ENCODE measurements around the gene PPFIBP2. TPM values are rescaled to one million over a fixed set of nuclear protein-coding genes. Genes with fewer than 3 reads are reported as not detected.
"Not testable (repeated sequence)": the region's sequence is repeated elsewhere in the genome, so short reads cannot be mapped to it uniquely, and the experiment has no call there.

The PPFIBP2 gene
- total and polyA plus RNA-seq, 4 donors = 7.7 to 51.3 (median 18.6) TPM

GRCh38 chr11:7657306-7658025 lies 143.7 kb downstream of the PPFIBP2 start:
- H3K36me3 ChIP-seq (ENCODE audit: control insufficient read depth in 4 of 4, insufficient read depth in 4 of 4, low read length in 4 of 4) = peaks cover 1 to 20% (median 18%) of the 10 kb centered on the region in 4 donors
- H3K9me3 ChIP-seq (ENCODE audit: control insufficient read depth in 4 of 4, insufficient read depth in 3 of 4, low read length in 3 of 4) = no peaks in the 10 kb centered on the region
- H3K9ac ChIP-seq (ENCODE audit: insufficient read depth in 1 of 2, low read length in 2 of 2) = no peak overlapping the region
- ATAC-seq (ENCODE audit: insufficient read depth, low FRiP score) (peak; percentile 61), DNase-seq (peak; percentile 56 to 75 (median 57))
- TF ChIP-seq CTCF (IDR thresholded peaks at IDR 0.05; ENCODE audit: control extremely low read depth, extremely low read depth) = peak; percentile 28
- 50 to 67% methylated on average over 15 of the region's 15 CpGs for WGBS, 2 donors
- peaks cover 0 to 4% (median 0%) of the 10 kb centered on the region in 5 donors for H3K4me1 ChIP-seq (ENCODE audit: control insufficient read depth in 5 of 5, insufficient read depth in 5 of 5, low read length in 5 of 5)
- no peaks in the 10 kb centered on the region for H3K27me3 ChIP-seq (ENCODE audit: control insufficient read depth in 3 of 3, insufficient read depth in 3 of 3, low read length in 2 of 3)
- H3K27ac ChIP-seq (ENCODE audit: low read depth in 1 of 2, low read length in 1 of 2) = no peak overlapping the region
- no peak overlapping the region for H3K4me3 ChIP-seq

- not testable (repeated sequence) for H3K4me3 ChIP-seq; DNase-seq; H3K9ac ChIP-seq (ENCODE audit: insufficient read depth in 1 of 2, low read length in 2 of 2); H3K36me3 ChIP-seq (ENCODE audit: control insufficient read depth in 4 of 4, insufficient read depth in 4 of 4, low read length in 4 of 4); H3K4me1 ChIP-seq (ENCODE audit: control insufficient read depth in 5 of 5, insufficient read depth in 5 of 5, low read length in 5 of 5); ATAC-seq (ENCODE audit: insufficient read depth, low FRiP score); H3K9me3 ChIP-seq (ENCODE audit: control insufficient read depth in 4 of 4, insufficient read depth in 3 of 4, low read length in 3 of 4); H3K27me3 ChIP-seq (ENCODE audit: control insufficient read depth in 3 of 3, insufficient read depth in 3 of 3, low read length in 2 of 3); H3K27ac ChIP-seq (ENCODE audit: low read depth in 1 of 2, low read length in 1 of 2)
- whole genome bisulfite sequencing, 2 donors = 68 to 93% methylated on average over 11 to 13 of the region's 16 CpGs
Observed at GRCh38 chr11:7663531-7663930, 149.7 kb downstream of the PPFIBP2 start.

GRCh38 chr11:7664867-7665266 lies 151.1 kb downstream of the PPFIBP2 start:
- Histone ChIP-seq H3K36me3 (ENCODE audit: control insufficient read depth in 4 of 4, insufficient read depth in 4 of 4, low read length in 4 of 4) (peaks cover 0 to 7% (median 4%) of the 10 kb centered on the region in 4 donors), H3K27ac (ENCODE audit: low read depth in 1 of 2, low read length in 1 of 2) (no peak overlapping the region), H3K27me3 (ENCODE audit: control insufficient read depth in 3 of 3, insufficient read depth in 3 of 3, low read length in 2 of 3) (no peaks in the 10 kb centered on the region), H3K9ac (ENCODE audit: insufficient read depth in 1 of 2, low read length in 2 of 2) (no peak overlapping the region), H3K4me1 (ENCODE audit: control insufficient read depth in 5 of 5, insufficient read depth in 5 of 5, low read length in 5 of 5) (no peaks in the 10 kb centered on the region), H3K9me3 (ENCODE audit: control insufficient read depth in 4 of 4, insufficient read depth in 3 of 4, low read length in 3 of 4) (no peaks in the 10 kb centered on the region), H3K4me3 (no peak overlapping the region)
- no peak for TF ChIP-seq CTCF (IDR thresholded peaks at IDR 0.05; ENCODE audit: control extremely low read depth, extremely low read depth)
- WGBS, 2 donors = 82 to 95% methylated on average over 6 of the region's 6 CpGs
- ATAC-seq (ENCODE audit: insufficient read depth, low FRiP score) = no peak
- DNase-seq = no peak

- WGBS, 2 donors = 48 to 50% methylated on average over 20 of the region's 20 CpGs
- Histone ChIP-seq H3K9me3 (ENCODE audit: control insufficient read depth in 4 of 4, insufficient read depth in 3 of 4, low read length in 3 of 4) (no peaks in the 10 kb centered on the region), H3K9ac (ENCODE audit: insufficient read depth in 1 of 2, low read length in 2 of 2) (no peak overlapping the region), H3K4me3 (no peak overlapping the region), H3K27ac (ENCODE audit: low read depth in 1 of 2, low read length in 1 of 2) (no peak overlapping the region), H3K27me3 (ENCODE audit: control insufficient read depth in 3 of 3, insufficient read depth in 3 of 3, low read length in 2 of 3) (no peaks in the 10 kb centered on the region), H3K4me1 (ENCODE audit: control insufficient read depth in 5 of 5, insufficient read depth in 5 of 5, low read length in 5 of 5) (no peaks in the 10 kb centered on the region), H3K36me3 (ENCODE audit: control insufficient read depth in 4 of 4, insufficient read depth in 4 of 4, low read length in 4 of 4) (peaks cover 0 to 7% (median 4%) of the 10 kb centered on the region in 4 donors)
- DNase-seq = peak; percentile 71 to 79 (median 76)
- peak; percentile 98 for ATAC-seq (ENCODE audit: insufficient read depth, low FRiP score)
- peak; percentile 86 for TF ChIP-seq CTCF (IDR thresholded peaks at IDR 0.05; ENCODE audit: control extremely low read depth, extremely low read depth)
Observed at GRCh38 chr11:7665473-7666291, 151.9 kb downstream of the PPFIBP2 start.

All from lung (tissue), 12 donors.